ENCODE measurements around the gene HPCAL1. TPM values are rescaled to one million over a fixed set of nuclear protein-coding genes. Genes with fewer than 3 reads are reported as not detected.

HPCAL1 gene
- total and polyA plus RNA-seq, 10 of the 15 experiments (the other 5 are each of a cell fraction or from before 2014, with no cell fraction given), result 0.40 to 12.8 (median 7.9) TPM

GRCh38 chr2:10447895-10448575, 145.3 kb downstream of the HPCAL1 start, which contains the start of gene ODC1 (continued):
- no peak for TF ChIP-seq BRCA1 (IDR thresholded peaks at IDR 0.05; ENCODE audit: low read depth, low read length)
- TF ChIP-seq BMI1 (IDR thresholded peaks at IDR 0.05; ENCODE audit: borderline replicate concordance), result peak; percentile 54; the same call in 1 of the 2 replicates
- TF ChIP-seq ZNF384 (IDR thresholded peaks at IDR 0.05; ENCODE audit: borderline replicate concordance, low read depth, low read length), result no peak
- TF ChIP-seq RFX5 (IDR thresholded peaks at IDR 0.05; ENCODE audit: low read depth, low read length), result no peak
- TF ChIP-seq ZBED1 (IDR thresholded peaks at IDR 0.05; ENCODE audit: borderline replicate concordance), result no peak
- TF ChIP-seq RAD21 (IDR thresholded peaks at IDR 0.05; ENCODE audit: insufficient read depth, low read depth, low read length), result no peak
- TF ChIP-seq ZBTB40 (IDR thresholded peaks at IDR 0.05; ENCODE audit: borderline replicate concordance), result no peak
- peak; percentile 56 for TF ChIP-seq HDAC6 (IDR thresholded peaks at IDR 0.05; ENCODE audit: unreplicated experiment)
- no peak for TF ChIP-seq PKNOX1 (IDR thresholded peaks at IDR 0.05)
- TF ChIP-seq CREB1 (IDR thresholded peaks at IDR 0.05; ENCODE audit: low read depth), result no peak
- TF ChIP-seq RELA (IDR thresholded peaks at IDR 0.05; ENCODE audit: borderline replicate concordance, partially characterized antibody), result peak; percentile 19
- no peak for TF ChIP-seq CHD2 (IDR thresholded peaks at IDR 0.05; ENCODE audit: borderline replicate concordance, low read depth, low read length)
- TF ChIP-seq NFYB (IDR thresholded peaks at IDR 0.05; ENCODE audit: insufficient read depth, low read depth, low read length), result no peak
- 0 out of 2 replicates have a peak, but pooled peaks have one; percentile 4 for TF ChIP-seq PAX5 (IDR thresholded peaks at IDR 0.05; ENCODE audit: borderline replicate concordance, low read depth, low read length)
- TF ChIP-seq NFXL1 (IDR thresholded peaks at IDR 0.05; ENCODE audit: borderline replicate concordance), result peak; percentile 37; the same call in 1 of the 2 replicates
- TF ChIP-seq USF1 (IDR thresholded peaks at IDR 0.05; ENCODE audit: borderline replicate concordance, extremely low read length, insufficient read depth, low read depth, low read length), result peak; percentile 84
- TF ChIP-seq JUND (IDR thresholded peaks at IDR 0.05; ENCODE audit: low read depth, low read length), result no peak
- 0 out of 2 replicates have a peak, but pooled peaks have one; percentile 52 for TF ChIP-seq POLR2AphosphoS5 (IDR thresholded peaks at IDR 0.05; ENCODE audit: low read length)
- TF ChIP-seq POLR2AphosphoS2 (IDR thresholded peaks at IDR 0.05; ENCODE audit: low read depth, low read length), result 0 out of 2 replicates have a peak, but pooled peaks have one; percentile 55
- TF ChIP-seq CBX3 (IDR thresholded peaks at IDR 0.05; ENCODE audit: borderline replicate concordance, low read depth), result no peak
- TF ChIP-seq EP300 (IDR thresholded peaks at IDR 0.05; ENCODE audit: borderline replicate concordance in 1 of 2, control insufficient read depth in 1 of 2, low read depth in 2 of 2, low read length in 2 of 2), result peak in 1 of 2 experiments; percentile 6; a peak in 2 of 4 replicates
- no peak for TF ChIP-seq IRF4 (IDR thresholded peaks at IDR 0.05; ENCODE audit: low read depth, low read length)
- TF ChIP-seq IKZF1 (conservative IDR thresholded peaks at IDR 0.05), result peak; percentile 91
- TF ChIP-seq DPF2 (IDR thresholded peaks at IDR 0.05), result peak; percentile 95
- no peak for TF ChIP-seq NRF1 (conservative IDR thresholded peaks at IDR 0.05; ENCODE audit: low read depth, low read length)
